Non-pigmented ciliary epithelial cell (primary cell): ENCODE data around the gene DNASE1L3.

Experiments used
- DNase-seq: peaks from one replicate; pipeline ENCODE4 v3.0.0-alpha.2; 2010; ENCODE audit warnings: low read depth

The DNASE1L3 gene

DNA sequence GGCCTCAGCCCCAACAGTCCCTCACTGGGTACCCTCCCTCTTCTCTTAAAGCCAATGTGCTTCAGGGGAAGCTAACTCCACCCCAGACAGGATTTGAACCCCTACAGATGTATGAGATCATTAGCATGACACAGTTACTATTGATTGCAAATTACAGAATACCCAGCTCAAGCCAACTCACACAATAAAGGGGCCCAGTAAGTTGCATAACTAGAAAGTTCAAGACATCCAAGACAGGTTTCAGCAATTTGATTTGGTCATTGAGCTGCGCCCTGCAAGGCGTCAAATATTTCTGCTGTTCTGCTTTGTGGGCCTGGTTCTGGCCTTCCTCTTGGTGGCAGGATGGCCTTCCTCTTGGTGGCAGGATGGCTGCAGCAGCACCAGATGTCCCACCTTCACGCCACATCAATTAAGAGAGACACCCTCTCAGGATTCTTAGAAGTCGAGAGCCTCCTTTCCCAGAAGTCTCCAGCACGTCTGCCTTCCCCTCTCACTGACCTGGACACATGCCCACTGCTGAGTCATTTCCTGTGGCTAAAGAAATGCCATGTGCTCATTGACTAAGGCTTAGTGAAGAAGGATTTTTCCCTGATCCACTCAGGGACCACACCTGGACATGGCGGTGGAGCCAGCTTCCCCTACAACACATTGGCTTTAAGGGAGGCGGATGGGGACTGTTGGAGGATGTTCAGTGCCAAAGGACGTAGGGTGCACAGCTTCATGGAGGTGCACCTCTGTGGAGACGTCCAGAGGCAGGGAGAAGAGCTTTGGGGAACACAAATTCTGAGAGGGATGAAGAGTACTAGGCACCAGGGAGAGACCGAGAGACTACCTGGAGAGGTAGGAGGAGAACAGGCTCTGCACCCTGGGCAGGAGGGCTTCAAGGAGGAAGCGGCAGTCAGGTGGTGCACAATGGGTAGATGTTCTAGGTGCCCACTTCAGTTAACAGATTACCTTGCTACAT lies 49.1 kb downstream of the DNASE1L3 start:
- peak; percentile 82 for DNase-seq

DNA sequence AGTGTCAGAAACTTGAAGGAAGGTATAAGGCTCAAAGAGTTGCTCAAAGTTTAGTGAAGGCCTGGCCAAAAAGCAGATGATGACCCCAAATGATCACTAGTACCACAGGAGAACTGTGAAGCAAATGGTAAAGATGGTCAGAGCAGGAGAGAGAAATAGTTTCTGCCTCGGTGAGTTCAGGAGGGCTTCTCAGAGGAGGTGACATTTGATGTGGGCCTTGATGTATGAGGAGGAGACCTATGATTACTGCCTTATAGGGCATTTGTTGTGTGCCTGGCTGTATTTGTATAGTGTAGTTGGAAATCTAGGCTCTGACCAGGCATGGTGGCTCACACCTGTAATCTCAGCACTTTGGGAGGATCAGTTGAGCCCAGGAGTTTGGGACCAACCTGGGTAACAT lies 50.4 kb downstream of the DNASE1L3 start:
- DNase-seq: no peak

- no peak for DNase-seq
Measured at GRCh38 chr3:58158442-58159153, 52.2 kb downstream of the DNASE1L3 start.

GRCh38 chr3:58157700-58158099 lies 53.1 kb downstream of the DNASE1L3 start:
- no peak for DNase-seq

- no peak for DNase-seq
Measured at GRCh38 chr3:58155838-58156237, 54.9 kb downstream of the DNASE1L3 start.

DNA sequence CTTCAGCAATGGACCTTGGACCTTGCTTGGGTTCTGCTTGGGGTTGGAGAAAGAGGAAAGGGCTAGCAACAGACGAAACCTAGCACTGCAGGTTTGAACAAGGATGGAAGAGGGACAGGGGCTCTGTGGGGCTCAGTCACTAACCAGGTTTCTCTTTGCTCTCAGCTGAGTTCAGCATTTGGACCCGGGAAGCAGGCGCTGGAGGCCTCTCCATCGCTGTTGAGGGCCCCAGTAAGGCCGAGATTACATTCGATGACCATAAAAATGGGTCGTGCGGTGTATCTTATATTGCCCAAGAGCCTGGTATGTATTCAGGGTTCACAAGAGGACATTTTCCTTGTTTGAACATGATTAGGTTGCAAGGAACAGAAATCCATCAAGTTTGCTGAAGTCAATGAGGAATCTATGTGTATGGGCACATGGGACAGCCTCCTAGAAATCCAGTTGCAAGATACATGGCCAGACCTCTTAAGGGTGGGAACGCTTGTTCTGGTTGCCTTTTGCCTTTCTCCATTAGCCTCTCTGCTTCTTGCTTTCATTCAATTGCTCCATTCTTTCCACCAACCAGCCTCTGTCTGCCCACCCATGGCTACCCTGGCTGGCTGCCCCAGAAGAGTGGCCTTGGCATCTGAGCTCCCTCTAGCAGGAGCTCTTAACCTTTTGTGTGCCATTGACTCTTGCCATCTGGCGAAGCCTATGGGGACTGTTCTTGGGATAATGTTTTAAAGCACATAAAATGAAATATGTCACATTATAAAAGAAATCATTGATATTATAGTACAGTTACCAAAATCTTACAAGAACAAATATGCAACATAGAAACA lies 55.9 kb downstream of the DNASE1L3 start:
- no peak for DNase-seq

GRCh38 chr3:58153371-58153770 lies 57.4 kb downstream of the DNASE1L3 start:
- no peak for DNase-seq

- no peak for DNase-seq
Measured at GRCh38 chr3:58152225-58153015, 58.4 kb downstream of the DNASE1L3 start.

DNA sequence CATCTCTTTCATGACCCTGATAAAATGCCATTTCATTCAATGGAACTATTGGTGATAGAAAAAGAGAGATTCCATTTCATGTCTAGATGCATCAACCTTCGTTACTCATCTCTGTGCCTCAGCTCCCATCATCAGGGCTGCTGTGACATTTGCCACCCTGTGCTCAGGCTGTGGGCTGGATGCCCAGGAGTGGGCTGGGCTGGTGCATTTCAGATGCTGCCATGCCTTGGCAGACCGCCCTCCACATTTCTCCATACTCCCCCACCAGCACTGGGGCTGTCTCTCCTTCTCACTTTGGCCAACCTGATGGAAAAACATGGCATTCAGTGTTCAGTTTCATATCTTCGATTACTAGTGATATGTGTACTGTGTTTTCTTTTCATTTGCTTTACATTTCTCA lies 59.1 kb downstream of the DNASE1L3 start:
- DNase-seq: no peak

DNA sequence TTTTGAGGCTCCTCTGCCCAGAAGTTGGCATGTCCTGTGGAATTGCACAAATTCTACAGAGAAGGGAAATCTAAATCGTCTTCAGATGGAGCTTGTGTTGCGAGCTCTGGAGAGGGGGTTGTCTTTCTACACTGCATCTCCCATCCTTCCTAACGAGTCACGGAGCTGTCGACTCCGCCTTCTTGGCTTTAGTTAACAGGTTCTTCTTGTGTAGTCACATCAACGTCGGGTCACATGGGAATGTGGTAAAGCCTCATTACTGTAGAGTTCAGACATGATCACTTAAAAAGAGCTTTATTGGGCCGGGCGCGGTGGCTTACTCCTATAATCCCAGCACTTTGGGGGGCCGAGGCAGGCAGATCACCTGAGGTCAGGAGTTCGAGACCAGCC lies 60.0 kb downstream of the DNASE1L3 start:
- DNase-seq: no peak

GRCh38 chr3:58150130-58150809 lies 60.5 kb downstream of the DNASE1L3 start:
- DNase-seq: no peak

DNA sequence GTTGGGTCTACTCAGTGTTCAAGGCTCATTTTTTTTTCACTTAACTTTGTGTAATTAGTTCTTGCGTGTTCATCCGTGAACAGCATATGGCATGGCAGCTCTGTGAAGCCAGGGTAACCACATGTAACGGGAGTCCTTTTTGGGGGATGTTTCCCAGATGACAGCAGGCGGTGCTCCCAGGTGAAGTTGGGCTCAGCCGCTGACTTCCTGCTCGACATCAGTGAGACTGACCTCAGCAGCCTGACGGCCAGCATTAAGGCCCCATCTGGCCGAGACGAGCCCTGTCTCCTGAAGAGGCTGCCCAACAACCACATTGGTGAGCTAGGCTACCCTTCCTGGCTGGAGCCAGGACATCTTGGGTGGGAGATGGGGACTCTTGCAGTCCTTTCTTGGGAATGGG lies 62.7 kb downstream of the DNASE1L3 start:
- DNase-seq: no peak

DNA sequence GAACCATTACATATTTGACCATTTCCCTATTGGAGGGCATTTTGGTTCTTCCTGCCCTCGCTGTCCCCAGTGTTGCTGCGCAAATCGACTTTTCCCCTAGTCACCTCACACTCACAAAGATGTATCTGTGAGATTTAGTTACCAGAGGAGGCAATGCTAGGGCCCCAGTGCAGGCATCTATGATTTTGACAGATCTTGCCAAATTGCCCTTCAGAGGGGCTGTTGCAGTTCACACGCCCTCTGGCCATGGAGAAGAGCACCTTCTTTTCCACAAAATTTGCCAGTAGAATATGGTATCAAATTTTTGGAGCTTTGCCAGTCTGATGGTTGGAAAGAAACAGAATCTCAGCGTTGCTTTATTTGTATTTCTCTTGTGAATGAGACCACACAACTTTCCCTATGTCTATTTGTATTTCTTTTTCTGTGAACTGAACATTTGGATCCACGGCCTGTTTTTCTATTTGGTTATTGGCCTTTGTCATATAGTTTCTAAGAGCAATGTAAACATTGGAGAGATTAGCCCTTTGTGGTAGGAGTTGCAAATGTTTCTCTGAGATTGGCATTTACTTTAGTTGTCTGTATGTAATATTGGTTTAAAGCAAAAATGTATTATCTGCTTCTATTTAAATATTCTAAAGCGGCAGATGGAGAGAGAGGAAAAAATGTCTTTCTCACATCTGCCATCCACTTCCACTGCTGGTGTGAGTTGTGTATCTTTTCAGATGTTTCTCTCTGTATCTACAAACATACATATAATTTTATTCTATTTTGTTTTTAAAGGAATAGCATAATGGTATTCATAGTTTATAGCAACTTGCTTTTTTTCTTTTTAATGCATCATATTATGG lies 66.1 kb downstream of the DNASE1L3 start:
- DNase-seq: no peak

DNA sequence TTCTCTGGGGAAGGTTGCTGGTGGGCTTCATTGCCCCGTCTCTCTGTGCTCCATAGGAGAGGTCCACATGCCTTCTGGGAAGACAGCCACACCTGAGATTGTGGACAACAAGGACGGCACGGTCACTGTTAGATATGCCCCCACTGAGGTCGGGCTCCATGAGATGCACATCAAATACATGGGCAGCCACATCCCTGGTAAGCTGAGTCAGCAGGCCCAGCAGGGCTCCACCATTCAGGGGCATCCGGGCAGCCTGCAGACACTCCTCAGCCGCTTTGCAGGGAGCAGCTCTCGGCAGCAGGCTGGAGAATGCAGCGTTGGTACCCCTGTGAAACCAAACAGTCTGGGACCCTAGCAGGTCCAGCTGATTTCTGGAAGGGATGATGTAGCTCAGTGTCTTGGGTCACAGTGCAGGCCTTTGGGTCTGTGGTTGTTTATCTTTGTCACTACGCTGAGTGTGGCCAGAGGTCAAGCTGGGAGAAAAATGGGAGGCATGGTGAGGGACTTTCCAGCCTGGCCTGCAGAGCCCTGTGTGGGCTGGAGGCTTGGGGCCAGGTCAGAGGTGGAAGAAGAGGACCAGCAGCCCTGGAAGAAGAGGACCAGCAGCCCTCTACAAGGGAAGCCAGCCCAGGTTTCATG lies 67.2 kb downstream of the DNASE1L3 start:
- DNase-seq: no peak
